ENCODE measurements around the gene ZNF48.
A peak's percentile ranks its signal among the peaks of the same experiment; 100 is the strongest.

The ZNF48 gene

GRCh38 chr16:30395155-30395991, at the start of gene ZNF48:
Gene ZNF48 (plus strand): TSS chr16:30395420. CDS start chr16:30395795, 375 bp downstream.
- DNase-seq, result peak in 47 of 51 donors; percentile 51 to 94 (median 84)

GRCh38 chr16:30346286-30346685, 48.9 kb upstream of the ZNF48 start:
- no peak for DNase-seq

GRCh38 chr16:30348113-30348512, 47.1 kb upstream of the ZNF48 start:
- DNase-seq, result no peak

- no peak for DNase-seq
Observed at GRCh38 chr16:30348929-30349328, 46.3 kb upstream of the ZNF48 start.

GRCh38 chr16:30349675-30350074, 45.5 kb upstream of the ZNF48 start:
- DNase-seq, result no peak

GRCh38 chr16:30350134-30350871, 44.9 kb upstream of the ZNF48 start:
- DNase-seq, result no peak

- DNase-seq, result no peak
Observed at GRCh38 chr16:30351001-30351441, 44.2 kb upstream of the ZNF48 start.

GRCh38 chr16:30351586-30352419, 43.4 kb upstream of the ZNF48 start:
- peak in 45 of 51 donors; percentile 15 to 91 (median 73) for DNase-seq

- no peak for DNase-seq
Observed at GRCh38 chr16:30352488-30353401, 42.5 kb upstream of the ZNF48 start.

GRCh38 chr16:30353438-30354129, 41.6 kb upstream of the ZNF48 start:
- no peak for DNase-seq

GRCh38 chr16:30354423-30355143, 40.6 kb upstream of the ZNF48 start:
- DNase-seq, result peak in 2 of 51 donors; percentile 37 to 63

- peak; percentile 49 to 98 (median 93) for DNase-seq
Observed at GRCh38 chr16:30355144-30355953, 39.9 kb upstream of the ZNF48 start, which contains the start of gene CD2BP2. Gene CD2BP2 (minus strand): TSS chr16:30355308. CDS start chr16:30354681, 627 bp downstream.

- no peak for DNase-seq
Observed at GRCh38 chr16:30355954-30356308, 39.3 kb upstream of the ZNF48 start.

- peak in 26 of 51 donors; percentile 11 to 54 (median 30) for DNase-seq
Observed at GRCh38 chr16:30356401-30357084, 38.7 kb upstream of the ZNF48 start.

GRCh38 chr16:30357085-30357714, 38.0 kb upstream of the ZNF48 start:
- DNase-seq, result no peak

- no peak for DNase-seq
Observed at GRCh38 chr16:30357715-30358576, 37.3 kb upstream of the ZNF48 start.

Data from hypothalamus (tissue), 51 donors.